Parathyroid adenoma (tissue), 2 donors: ENCODE measurements around the gene PKM.

Source experiments
- H2AFZ ChIP-seq: fragments of 300-600 bp; sonication (generic); one replicate; pipeline ENCODE4 v1.7.0; 2017; ENCODE audit warnings: antibody characterized with exemption, mild to moderate bottlenecking
- H3K27ac ChIP-seq: fragments of 300-600 bp; sonication (generic); one replicate; pipeline ENCODE4 v1.7.0; 2017
- H3K27me3 ChIP-seq: fragments of 300-600 bp; sonication (generic); one replicate; pipeline ENCODE4 v1.7.0; 2017; ENCODE audit warnings: low read length; ENCODE audit not compliant: control insufficient read depth, insufficient read depth
- H3K36me3 ChIP-seq: fragments of 300-600 bp; sonication (generic); one replicate; pipeline ENCODE4 v1.7.0; 2017; ENCODE audit warnings: low read length; ENCODE audit not compliant: control insufficient read depth, insufficient read depth
- H3K4me1 ChIP-seq: fragments of 300-600 bp; sonication (generic); one replicate; pipeline ENCODE4 v1.7.0; 2017; ENCODE audit warnings: control low read depth
- H3K4me2 ChIP-seq: fragments of 300-600 bp; sonication (generic); one replicate; pipeline ENCODE4 v1.7.0; 2017; ENCODE audit warnings: low read length
- H3K4me3 ChIP-seq: fragments of 300-600 bp; sonication (generic); one replicate; pipeline ENCODE4 v1.7.0; 2017; ENCODE audit warnings: low read depth, low read length
- H3K79me2 ChIP-seq: fragments of 300-600 bp; sonication (generic); one replicate; pipeline ENCODE4 v1.7.0; 2017; ENCODE audit warnings: control low read depth
- H3K9ac ChIP-seq: fragments of 300-600 bp; sonication (generic); one replicate; pipeline ENCODE4 v1.7.0; 2017; ENCODE audit warnings: mild to moderate bottlenecking
- H3K9me3 ChIP-seq: fragments of 300-600 bp; sonication (generic); one replicate; pipeline ENCODE4 v1.7.0; 2017; ENCODE audit warnings: low read length; ENCODE audit not compliant: control insufficient read depth
- TF ChIP-seq, protein P1 (sequence below): fragments of 300-600 bp; sonication (generic); IDR thresholded peaks from one replicate; pipeline ENCODE4 v1.7.0; 2017; ENCODE audit warnings: antibody characterized with exemption, mild to moderate bottlenecking
- donor health status: primary hyperparathyroidism.

PKM gene

GRCh38 chr15:72161361-72162132 lies 69.4 kb downstream of the PKM start:
- TF ChIP-seq, protein P1, sequence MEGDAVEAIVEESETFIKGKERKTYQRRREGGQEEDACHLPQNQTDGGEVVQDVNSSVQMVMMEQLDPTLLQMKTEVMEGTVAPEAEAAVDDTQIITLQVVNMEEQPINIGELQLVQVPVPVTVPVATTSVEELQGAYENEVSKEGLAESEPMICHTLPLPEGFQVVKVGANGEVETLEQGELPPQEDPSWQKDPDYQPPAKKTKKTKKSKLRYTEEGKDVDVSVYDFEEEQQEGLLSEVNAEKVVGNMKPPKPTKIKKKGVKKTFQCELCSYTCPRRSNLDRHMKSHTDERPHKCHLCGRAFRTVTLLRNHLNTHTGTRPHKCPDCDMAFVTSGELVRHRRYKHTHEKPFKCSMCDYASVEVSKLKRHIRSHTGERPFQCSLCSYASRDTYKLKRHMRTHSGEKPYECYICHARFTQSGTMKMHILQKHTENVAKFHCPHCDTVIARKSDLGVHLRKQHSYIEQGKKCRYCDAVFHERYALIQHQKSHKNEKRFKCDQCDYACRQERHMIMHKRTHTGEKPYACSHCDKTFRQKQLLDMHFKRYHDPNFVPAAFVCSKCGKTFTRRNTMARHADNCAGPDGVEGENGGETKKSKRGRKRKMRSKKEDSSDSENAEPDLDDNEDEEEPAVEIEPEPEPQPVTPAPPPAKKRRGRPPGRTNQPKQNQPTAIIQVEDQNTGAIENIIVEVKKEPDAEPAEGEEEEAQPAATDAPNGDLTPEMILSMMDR = no peak
- Histone ChIP-seq H3K4me2 (no peak overlapping the region), H3K4me3 (no peak overlapping the region), H3K27me3 (no peaks in the 10 kb centered on the region), H3K79me2 (no peaks in the 10 kb centered on the region), H3K27ac (no peak overlapping the region), H3K36me3 (no peaks in the 10 kb centered on the region), H3K9me3 (no peaks in the 10 kb centered on the region), H3K4me1 (no peaks in the 10 kb centered on the region), H2AFZ (no peak overlapping the region), H3K9ac (no peak overlapping the region)

DNA sequence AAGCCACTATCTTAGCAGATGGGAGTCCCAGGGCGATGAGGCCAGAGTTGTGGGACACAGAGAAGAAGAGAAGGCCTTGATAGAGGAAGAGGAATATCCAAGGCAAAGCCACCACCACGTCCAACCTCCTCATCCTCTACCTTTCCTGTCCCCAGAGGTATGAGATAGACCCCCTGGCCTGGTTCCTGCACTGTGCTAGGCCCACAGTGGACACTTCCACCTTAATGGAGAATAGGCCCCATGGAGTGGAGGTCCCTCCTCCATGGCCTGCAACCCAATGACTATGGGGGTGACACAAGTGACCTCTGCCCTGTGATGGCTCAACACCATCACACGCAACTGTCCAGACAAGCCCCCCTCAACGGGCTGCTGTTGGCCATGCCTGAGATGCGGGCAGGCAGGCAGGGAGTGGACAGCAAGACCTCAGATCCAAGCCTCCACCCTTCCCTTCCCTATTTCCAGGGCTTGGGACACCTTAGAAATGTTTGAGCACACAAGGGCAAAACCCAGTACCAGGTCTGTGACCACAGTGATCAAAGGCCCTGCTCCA lies 70.2 kb downstream of the PKM start:
- no peak overlapping the region for H3K27ac ChIP-seq
- H3K4me3 ChIP-seq = no peak overlapping the region
- no peaks in the 10 kb centered on the region for H3K36me3 ChIP-seq
- H3K4me2 ChIP-seq = no peak overlapping the region
- H3K9ac ChIP-seq = no peak overlapping the region
- no peak overlapping the region for H2AFZ ChIP-seq
- no peaks in the 10 kb centered on the region for H3K27me3 ChIP-seq
- no peaks in the 10 kb centered on the region for H3K4me1 ChIP-seq
- H3K9me3 ChIP-seq = no peaks in the 10 kb centered on the region
- no peaks in the 10 kb centered on the region for H3K79me2 ChIP-seq
- TF ChIP-seq, protein P1 = no peak

- TF ChIP-seq, protein P1 = no peak
- Histone ChIP-seq H3K27me3 (no peaks in the 10 kb centered on the region), H3K9me3 (no peaks in the 10 kb centered on the region), H3K9ac (no peak overlapping the region), H3K4me1 (peaks cover 6% of the 10 kb centered on the region), H3K79me2 (no peaks in the 10 kb centered on the region), H3K4me2 (no peak overlapping the region), H3K27ac (no peak overlapping the region), H3K36me3 (no peaks in the 10 kb centered on the region), H2AFZ (no peak overlapping the region), H3K4me3 (no peak overlapping the region)
These were observed 74.1 kb downstream of the PKM start for GRCh38 chr15:72156928-72157327.

- peak overlapping the region; percentile 75 for H3K27ac ChIP-seq
- H3K27me3 ChIP-seq = no peaks in the 10 kb centered on the region
- H3K9ac ChIP-seq = no peak overlapping the region
- peak overlapping the region; percentile 81 for H2AFZ ChIP-seq
- H3K4me2 ChIP-seq = peak overlapping the region; percentile 93
- peak overlapping the region; percentile 62 for H3K4me3 ChIP-seq
- H3K9me3 ChIP-seq = no peaks in the 10 kb centered on the region
- H3K36me3 ChIP-seq = no peaks in the 10 kb centered on the region
- TF ChIP-seq, protein P1 = peak; percentile 56
- H3K4me1 ChIP-seq = peaks cover 6% of the 10 kb centered on the region
- no peaks in the 10 kb centered on the region for H3K79me2 ChIP-seq
These were observed 75.1 kb downstream of the PKM start for GRCh38 chr15:72155635-72156616.
